ENCODE measurements around the gene RPTOR. TPM values are rescaled to one million over a fixed set of nuclear protein-coding genes. Genes with fewer than 3 reads are reported as not detected.

Gene RPTOR
- total RNA-seq, 1 donor from 2014 or later, result 21.8 TPM

GRCh38 chr17:80712089-80712488, 167.5 kb downstream of the RPTOR start:
- TF ChIP-seq CTCF (IDR thresholded peaks at IDR 0.05; ENCODE audit: borderline replicate concordance), result no peak
- H3K4me1 ChIP-seq, result no peaks in the 10 kb centered on the region
- H3K27me3 ChIP-seq (ENCODE audit: low read depth), result no peaks in the 10 kb centered on the region
- H3K36me3 ChIP-seq, result peaks cover 18% of the 10 kb centered on the region
- H3K27ac ChIP-seq (replicated peaks), result no peak overlapping the region
- DNase-seq, result no peak
- H3K9me3 ChIP-seq (replicated peaks), result peaks cover 12% of the 10 kb centered on the region
- H3K4me3 ChIP-seq, result no peak overlapping the region
- intact Hi-C loops (cut with micrococcal nuclease), result no loop called here

DNA sequence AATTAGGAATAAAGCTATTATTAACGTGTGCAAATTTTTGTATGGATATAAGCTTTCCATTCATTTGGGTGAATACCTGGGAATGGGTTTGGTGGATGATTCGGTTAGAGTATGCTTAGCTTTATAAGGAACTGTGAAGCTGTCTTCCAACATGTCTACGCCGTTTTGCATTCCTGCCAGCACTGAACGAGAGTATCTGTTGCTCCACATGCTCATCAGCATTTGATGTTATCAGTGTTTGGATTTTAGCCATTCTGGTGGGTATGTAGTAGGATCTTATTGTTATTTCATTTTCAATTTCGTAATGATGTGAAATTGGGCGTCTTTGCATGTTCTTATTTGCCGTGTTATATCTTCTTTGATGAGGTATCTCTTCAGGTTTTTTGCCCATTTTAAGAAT, 168.0 kb downstream of the RPTOR start:
- H3K27ac ChIP-seq (replicated peaks), result no peak overlapping the region
- no peaks in the 10 kb centered on the region for H3K27me3 ChIP-seq (ENCODE audit: low read depth)
- no peak for TF ChIP-seq CTCF (IDR thresholded peaks at IDR 0.05; ENCODE audit: borderline replicate concordance)
- intact Hi-C loops (cut with micrococcal nuclease), result no loop called here
- peaks cover 12% of the 10 kb centered on the region for H3K9me3 ChIP-seq (replicated peaks)
- H3K4me3 ChIP-seq, result no peak overlapping the region
- no peak for DNase-seq
- H3K4me1 ChIP-seq, result no peaks in the 10 kb centered on the region
- H3K36me3 ChIP-seq, result peaks cover 18% of the 10 kb centered on the region

- intact Hi-C loops (cut with micrococcal nuclease), result no loop called here
- DNase-seq, result no peak
- H3K27ac ChIP-seq (replicated peaks), result no peak overlapping the region
- no peaks in the 10 kb centered on the region for H3K4me1 ChIP-seq
- H3K4me3 ChIP-seq, result no peak overlapping the region
- no peaks in the 10 kb centered on the region for H3K27me3 ChIP-seq (ENCODE audit: low read depth)
- peaks cover 12% of the 10 kb centered on the region for H3K9me3 ChIP-seq (replicated peaks)
- H3K36me3 ChIP-seq, result no peaks in the 10 kb centered on the region
- TF ChIP-seq CTCF (IDR thresholded peaks at IDR 0.05; ENCODE audit: borderline replicate concordance), result no peak
Measured at GRCh38 chr17:80716986-80717719, 172.5 kb downstream of the RPTOR start.

- H3K4me3 ChIP-seq, result no peak overlapping the region
- no peaks in the 10 kb centered on the region for H3K27me3 ChIP-seq (ENCODE audit: low read depth)
- no peak for DNase-seq
- H3K9me3 ChIP-seq (replicated peaks), result peaks cover 12% of the 10 kb centered on the region
- no peak overlapping the region for H3K27ac ChIP-seq (replicated peaks)
- no peaks in the 10 kb centered on the region for H3K4me1 ChIP-seq
- TF ChIP-seq CTCF (IDR thresholded peaks at IDR 0.05; ENCODE audit: borderline replicate concordance), result no peak
- intact Hi-C loops (cut with micrococcal nuclease), result no loop called here
- H3K36me3 ChIP-seq, result no peaks in the 10 kb centered on the region
Measured at GRCh38 chr17:80717720-80718083, 173.1 kb downstream of the RPTOR start.

DNA sequence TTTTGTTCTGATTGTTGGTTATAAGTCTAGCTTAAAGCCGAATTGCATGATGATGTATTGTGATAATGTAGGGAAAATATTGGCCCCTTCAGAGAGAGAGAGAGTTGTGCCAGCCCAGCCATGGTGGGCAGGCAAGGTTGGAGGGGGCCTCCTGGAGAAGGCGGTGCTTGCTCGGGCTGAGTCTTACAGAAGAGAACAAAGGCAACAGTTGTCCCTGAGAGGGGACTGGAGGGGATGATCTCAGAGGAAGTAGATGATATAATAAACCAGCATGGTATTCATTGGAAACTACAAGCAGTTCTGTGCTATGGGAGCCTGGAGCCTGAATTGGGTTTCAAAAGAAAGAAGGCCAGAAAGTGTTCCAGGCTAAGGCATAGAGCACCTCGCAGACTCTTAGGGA, 173.8 kb downstream of the RPTOR start:
- Histone ChIP-seq H3K4me1 (no peaks in the 10 kb centered on the region), H3K27me3 (ENCODE audit: low read depth) (no peaks in the 10 kb centered on the region), H3K4me3 (no peak overlapping the region), H3K9me3 (replicated peaks) (peaks cover 12% of the 10 kb centered on the region), H3K36me3 (no peaks in the 10 kb centered on the region), H3K27ac (replicated peaks) (no peak overlapping the region)
- DNase-seq, result no peak
- intact Hi-C loops (cut with micrococcal nuclease), result no loop called here
- TF ChIP-seq CTCF (IDR thresholded peaks at IDR 0.05; ENCODE audit: borderline replicate concordance), result no peak
